Neutrophil (primary cell): ENCODE measurements around the gene HABP2.

Source experiments
- H3K27ac ChIP-seq: fragments of 200-600 bp; sonication (generic); 2 replicates; pipeline ENCODE4 v1.5.1; 2016; ENCODE audit warnings: mild to moderate bottlenecking, moderate library complexity
- H3K27me3 ChIP-seq: fragments of 200-600 bp; sonication (generic); 2 replicates; pipeline ENCODE4 v1.6.0; 2016; ENCODE audit warnings: mild to moderate bottlenecking
- H3K36me3 ChIP-seq: fragments of 200-600 bp; sonication (generic); 2 replicates; pipeline ENCODE4 v1.5.1; 2017
- H3K4me1 ChIP-seq, 2 experiments: fragments of 200-600 bp in 1 of 2; sonication (generic) in 1 of 2; 1 replicate in 1 of 2; 2 replicates in 1 of 2; pipeline versions ENCODE4 v1.5.1 to v1.6.1; 2013 to 2016; ENCODE audit warnings: low read depth in 1 of 2, low read length in 1 of 2, mild to moderate bottlenecking in 1 of 2, moderate library complexity in 1 of 2; ENCODE audit not compliant: control insufficient read depth in 1 of 2, insufficient read depth in 1 of 2
- H3K4me3 ChIP-seq, 2 experiments: fragments of 200-600 bp in 1 of 2; sonication (generic) in 1 of 2; 1 replicate in 1 of 2; 2 replicates in 1 of 2; pipeline ENCODE4 v1.5.1; 2013 to 2016; ENCODE audit warnings: low read depth in 1 of 2, low read length in 1 of 2, mild to moderate bottlenecking in 1 of 2, moderate library complexity in 1 of 2
- H3K9me3 ChIP-seq: fragments of 200-600 bp; sonication (generic); 2 replicates; pipeline ENCODE4 v1.5.1; 2016
- TF ChIP-seq, protein P1 (sequence below): fragments of 200-600 bp; sonication (generic); IDR thresholded peaks from 2 replicates; pipeline ENCODE4 v1.5.1; 2016; ENCODE audit warnings: antibody characterized with exemption

HABP2 gene

GRCh38 chr10:113555751-113556150, 2.9 kb downstream of the HABP2 start:
- H3K4me3 ChIP-seq = no peak overlapping the region
- H3K27me3 ChIP-seq = peaks cover 38% of the 10 kb centered on the region
- TF ChIP-seq, protein P1, sequence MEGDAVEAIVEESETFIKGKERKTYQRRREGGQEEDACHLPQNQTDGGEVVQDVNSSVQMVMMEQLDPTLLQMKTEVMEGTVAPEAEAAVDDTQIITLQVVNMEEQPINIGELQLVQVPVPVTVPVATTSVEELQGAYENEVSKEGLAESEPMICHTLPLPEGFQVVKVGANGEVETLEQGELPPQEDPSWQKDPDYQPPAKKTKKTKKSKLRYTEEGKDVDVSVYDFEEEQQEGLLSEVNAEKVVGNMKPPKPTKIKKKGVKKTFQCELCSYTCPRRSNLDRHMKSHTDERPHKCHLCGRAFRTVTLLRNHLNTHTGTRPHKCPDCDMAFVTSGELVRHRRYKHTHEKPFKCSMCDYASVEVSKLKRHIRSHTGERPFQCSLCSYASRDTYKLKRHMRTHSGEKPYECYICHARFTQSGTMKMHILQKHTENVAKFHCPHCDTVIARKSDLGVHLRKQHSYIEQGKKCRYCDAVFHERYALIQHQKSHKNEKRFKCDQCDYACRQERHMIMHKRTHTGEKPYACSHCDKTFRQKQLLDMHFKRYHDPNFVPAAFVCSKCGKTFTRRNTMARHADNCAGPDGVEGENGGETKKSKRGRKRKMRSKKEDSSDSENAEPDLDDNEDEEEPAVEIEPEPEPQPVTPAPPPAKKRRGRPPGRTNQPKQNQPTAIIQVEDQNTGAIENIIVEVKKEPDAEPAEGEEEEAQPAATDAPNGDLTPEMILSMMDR = no peak
- H3K4me1 ChIP-seq = no peaks in the 10 kb centered on the region
- H3K27ac ChIP-seq = no peak overlapping the region
- H3K36me3 ChIP-seq = no peaks in the 10 kb centered on the region
- no peaks in the 10 kb centered on the region for H3K9me3 ChIP-seq

- Histone ChIP-seq H3K9me3 (no peaks in the 10 kb centered on the region), H3K36me3 (no peaks in the 10 kb centered on the region), H3K4me3 (no peak overlapping the region), H3K4me1 (no peaks in the 10 kb centered on the region), H3K27ac (no peak overlapping the region), H3K27me3 (peaks cover 38% of the 10 kb centered on the region)
- TF ChIP-seq, protein P1 = no peak
Measured at GRCh38 chr10:113557424-113557862, 4.6 kb downstream of the HABP2 start.

GRCh38 chr10:113557903-113558321, 5.1 kb downstream of the HABP2 start:
- H3K27me3 ChIP-seq = peaks cover 38% of the 10 kb centered on the region
- TF ChIP-seq, protein P1 = no peak
- H3K4me1 ChIP-seq = no peaks in the 10 kb centered on the region
- no peak overlapping the region for H3K27ac ChIP-seq
- H3K9me3 ChIP-seq = no peaks in the 10 kb centered on the region
- H3K36me3 ChIP-seq = no peaks in the 10 kb centered on the region
- no peak overlapping the region for H3K4me3 ChIP-seq

GRCh38 chr10:113560071-113560470, 7.2 kb downstream of the HABP2 start:
- H3K27me3 ChIP-seq = peaks cover 32% of the 10 kb centered on the region
- H3K36me3 ChIP-seq = no peaks in the 10 kb centered on the region
- TF ChIP-seq, protein P1 = no peak
- H3K4me1 ChIP-seq = peaks cover 0 to 6% of the 10 kb centered on the region in 2 experiments
- no peak overlapping the region for H3K27ac ChIP-seq
- no peaks in the 10 kb centered on the region for H3K9me3 ChIP-seq
- H3K4me3 ChIP-seq = no peak overlapping the region

DNA sequence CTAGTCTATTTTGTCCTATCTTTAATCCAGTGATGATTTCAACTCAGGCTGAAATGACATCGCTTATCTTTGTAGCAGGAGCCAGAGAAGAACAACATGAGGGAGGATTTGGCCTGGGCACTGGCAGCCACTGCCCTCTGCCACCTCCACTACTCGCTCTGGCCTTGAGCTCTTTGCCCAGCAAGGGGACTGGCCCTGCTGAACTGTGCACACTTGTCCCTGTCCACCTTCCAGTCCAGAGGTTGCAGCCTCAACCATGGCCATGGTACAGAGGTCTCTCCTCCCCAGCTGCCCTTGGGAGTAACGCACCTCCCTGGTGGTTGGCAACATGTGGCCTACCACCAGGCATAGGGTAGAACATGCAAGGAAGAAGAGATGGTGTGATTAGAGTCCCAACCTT, 8.4 kb downstream of the HABP2 start:
- H3K4me1 ChIP-seq = peaks cover 0 to 6% of the 10 kb centered on the region in 2 experiments
- no peaks in the 10 kb centered on the region for H3K9me3 ChIP-seq
- no peak overlapping the region for H3K4me3 ChIP-seq
- no peak overlapping the region for H3K27ac ChIP-seq
- H3K27me3 ChIP-seq = peaks cover 28% of the 10 kb centered on the region
- H3K36me3 ChIP-seq = no peaks in the 10 kb centered on the region
- TF ChIP-seq, protein P1 = no peak

DNA sequence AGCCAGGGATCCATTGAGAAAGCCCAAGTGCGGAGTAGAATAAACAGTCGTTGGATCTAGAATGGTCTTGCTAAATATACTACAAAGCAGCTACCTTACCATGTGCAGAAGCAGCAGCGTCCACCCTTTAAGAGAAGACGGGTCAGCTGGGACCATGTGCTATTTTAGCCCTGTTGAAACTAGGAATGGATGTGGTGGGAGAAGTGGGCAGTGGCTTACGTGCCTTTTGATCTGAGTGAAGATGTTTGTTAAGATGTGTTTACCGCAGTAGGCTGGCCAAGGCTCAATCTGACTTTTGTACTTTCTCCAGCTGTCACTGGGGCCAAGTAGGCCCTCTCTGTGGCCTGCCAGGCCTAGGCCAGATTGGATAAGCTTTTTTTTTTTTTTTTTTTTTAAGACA, 9.2 kb downstream of the HABP2 start:
- Histone ChIP-seq H3K27me3 (peaks cover 20% of the 10 kb centered on the region), H3K4me1 (peaks cover 0 to 6% of the 10 kb centered on the region in 2 experiments), H3K4me3 (no peak overlapping the region), H3K27ac (no peak overlapping the region), H3K9me3 (no peaks in the 10 kb centered on the region), H3K36me3 (no peaks in the 10 kb centered on the region)
- TF ChIP-seq, protein P1 = no peak
